ENCODE results near the gene TMEM258. TPM values are rescaled to one million over a fixed set of nuclear protein-coding genes. Genes with fewer than 3 reads are reported as not detected.

The TMEM258 gene
- polyA plus RNA-seq, 2 of the 4 experiments (the other 2 are of a cell fraction): 257 to 280 TPM

DNA sequence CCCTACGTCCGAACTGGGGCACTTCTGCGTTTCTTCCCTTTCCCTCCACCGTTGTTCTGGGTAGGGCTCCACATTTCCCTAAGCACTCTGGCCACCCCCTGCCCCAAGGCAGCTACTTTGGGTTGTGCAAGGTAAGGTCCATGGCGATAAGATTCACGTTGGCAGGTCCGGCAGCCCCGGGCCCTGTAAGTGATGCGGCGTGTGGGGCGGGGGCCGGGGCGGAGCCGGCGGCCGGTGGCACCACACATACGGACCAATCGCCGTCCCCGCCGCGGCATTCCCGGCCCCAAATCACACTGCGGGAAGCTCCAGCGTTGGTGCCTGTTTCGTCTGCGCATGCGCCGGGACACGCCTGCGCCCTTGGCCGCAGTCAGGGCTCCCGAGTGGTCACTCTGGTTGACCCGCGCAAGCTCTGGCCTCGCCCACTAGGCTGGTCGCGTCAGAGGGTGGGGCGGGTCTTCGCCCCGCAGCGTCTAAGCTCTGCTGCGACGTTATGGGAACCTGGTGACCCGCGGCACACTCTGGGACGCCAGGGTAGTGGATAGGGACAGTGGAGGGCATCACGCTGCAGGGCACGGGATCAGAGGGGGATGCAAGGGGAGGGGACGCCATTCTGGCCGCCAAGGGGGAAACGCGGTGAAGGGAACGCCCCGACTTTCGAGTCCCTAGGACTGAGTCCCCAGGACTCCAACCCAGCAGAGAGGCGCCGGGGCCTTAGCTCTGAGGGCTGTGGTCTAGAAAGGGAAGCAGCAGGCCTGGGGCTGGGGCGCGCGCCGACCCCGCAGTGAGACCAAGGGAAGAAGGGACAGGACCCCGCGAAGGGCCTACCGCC lies 22.8 kb upstream of the TMEM258 start:
- ChIA-PET POLR2A (interaction anchor here (0.6 to 6.0 kb wide), 16 partner anchors 8 to 1026 kb away, joined by 3 to 71 read pairs (median 6); partner anchors contain the start of genes C11orf98, CSKMT, FADS2 and FEN1), CTCF (interaction anchor here (0.6 to 10.5 kb wide), 23 partner anchors 8 to 774 kb away, joined by 3 to 145 read pairs (median 5); partner anchors contain the start of genes FADS2, FEN1 and TMEM258)
- peak; percentile 77 to 87 for ATAC-seq
- peak; percentile 96 to 99 for DNase-seq (ENCODE audit: low read depth in 1 of 2, low spot score in 1 of 2)
- 3% methylated on average over 33 of the region's 66 CpGs for WGBS (ENCODE audit: missing lambda C conversion rate)
- no peak for FAIRE-seq
- H3K4me2 ChIP-seq: peak overlapping the region; percentile 89
- H3K9me3 ChIP-seq: no peaks in the 10 kb centered on the region
- H3K4me3 ChIP-seq: peak overlapping the region; percentile 83
- H3K4me1 ChIP-seq: peaks cover 29% of the 10 kb centered on the region
- peak overlapping the region; percentile 98 to 99 for H3K27ac ChIP-seq
- TF ChIP-seq ESRRA (IDR thresholded peaks at IDR 0.05; ENCODE audit: borderline replicate concordance, low read length): no peak
- TF ChIP-seq FOSL2 (IDR thresholded peaks at IDR 0.05): no peak
- TF ChIP-seq FOSL2 (CRISPR knock-in tag; IDR thresholded peaks at IDR 0.05): no peak
- TF ChIP-seq ATOH8 (CRISPR knock-in tag; IDR thresholded peaks at IDR 0.05; ENCODE audit: low read depth): no peak
- TF ChIP-seq MAX (IDR thresholded peaks at IDR 0.05): peak; percentile 70; the same call in 1 of the 2 replicates
- no peak for TF ChIP-seq HES2 (IDR thresholded peaks at IDR 0.05)
- no peak for TF ChIP-seq NPAS2 (CRISPR knock-in tag; IDR thresholded peaks at IDR 0.05; ENCODE audit: borderline replicate concordance)
- TF ChIP-seq HMGXB4 (CRISPR knock-in tag; IDR thresholded peaks at IDR 0.05; ENCODE audit: borderline replicate concordance): no peak
- TF ChIP-seq, protein P1, sequence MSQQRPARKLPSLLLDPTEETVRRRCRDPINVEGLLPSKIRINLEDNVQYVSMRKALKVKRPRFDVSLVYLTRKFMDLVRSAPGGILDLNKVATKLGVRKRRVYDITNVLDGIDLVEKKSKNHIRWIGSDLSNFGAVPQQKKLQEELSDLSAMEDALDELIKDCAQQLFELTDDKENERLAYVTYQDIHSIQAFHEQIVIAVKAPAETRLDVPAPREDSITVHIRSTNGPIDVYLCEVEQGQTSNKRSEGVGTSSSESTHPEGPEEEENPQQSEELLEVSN (IDR thresholded peaks at IDR 0.05; ENCODE audit: borderline replicate concordance, low read depth): no peak
- no peak for TF ChIP-seq RARB (CRISPR knock-in tag; IDR thresholded peaks at IDR 0.05)
- TF ChIP-seq TP53 (CRISPR knock-in tag; IDR thresholded peaks at IDR 0.05): no peak
- TF ChIP-seq POLR2A (IDR thresholded peaks at IDR 0.05; ENCODE audit: low read length): peak; percentile 93
- no peak for TF ChIP-seq RFX5 (IDR thresholded peaks at IDR 0.05)
- peak; percentile 67 for TF ChIP-seq PBX3 (IDR thresholded peaks at IDR 0.05)
- no peak for TF ChIP-seq CBX8 (IDR thresholded peaks at IDR 0.05)
- no peak for TF ChIP-seq MYC (IDR thresholded peaks at IDR 0.05; ENCODE audit: borderline replicate concordance, low read length)
- peak; percentile 85; the same call in 1 of the 2 replicates for TF ChIP-seq HOXA7 (CRISPR knock-in tag; IDR thresholded peaks at IDR 0.05)
- TF ChIP-seq MAZ (IDR thresholded peaks at IDR 0.05; ENCODE audit: borderline replicate concordance, low read depth, low read length): 0 out of 2 replicates have a peak, but pooled peaks have one; percentile 47
- TF ChIP-seq RAD21 (conservative IDR thresholded peaks at IDR 0.05 in 1 of 2, IDR thresholded peaks at IDR 0.05 in 1 of 2): no peak
- no peak for TF ChIP-seq EHF (CRISPR knock-in tag; IDR thresholded peaks at IDR 0.05)
- no peak for TF ChIP-seq EHMT2 (IDR thresholded peaks at IDR 0.05; ENCODE audit: low read depth)
- no peak for TF ChIP-seq RCOR1 (IDR thresholded peaks at IDR 0.05; ENCODE audit: low read depth, low read length)
- TF ChIP-seq FOSB (CRISPR knock-in tag; IDR thresholded peaks at IDR 0.05): no peak
- no peak for TF ChIP-seq ELK1 (IDR thresholded peaks at IDR 0.05; ENCODE audit: low read depth, low read length)
- TF ChIP-seq, protein P2, sequence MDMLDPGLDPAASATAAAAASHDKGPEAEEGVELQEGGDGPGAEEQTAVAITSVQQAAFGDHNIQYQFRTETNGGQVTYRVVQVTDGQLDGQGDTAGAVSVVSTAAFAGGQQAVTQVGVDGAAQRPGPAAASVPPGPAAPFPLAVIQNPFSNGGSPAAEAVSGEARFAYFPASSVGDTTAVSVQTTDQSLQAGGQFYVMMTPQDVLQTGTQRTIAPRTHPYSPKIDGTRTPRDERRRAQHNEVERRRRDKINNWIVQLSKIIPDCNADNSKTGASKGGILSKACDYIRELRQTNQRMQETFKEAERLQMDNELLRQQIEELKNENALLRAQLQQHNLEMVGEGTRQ (IDR thresholded peaks at IDR 0.05): no peak
- no peak; the same call in 1 of the 2 replicates for TF ChIP-seq PHF8 (IDR thresholded peaks at IDR 0.05; ENCODE audit: borderline replicate concordance, low read depth)
- TF ChIP-seq JUNB (IDR thresholded peaks at IDR 0.05): no peak
- no peak for TF ChIP-seq NFE2L2 (conservative IDR thresholded peaks at IDR 0.05; ENCODE audit: low read length)
- peak; percentile 44; the same call in 1 of the 2 replicates for TF ChIP-seq GATA3 (IDR thresholded peaks at IDR 0.05; ENCODE audit: borderline replicate concordance)
- no peak for TF ChIP-seq HDAC2 (IDR thresholded peaks at IDR 0.05)
- no peak for TF ChIP-seq ZNF302 (CRISPR knock-in tag; IDR thresholded peaks at IDR 0.05)
- TF ChIP-seq EP300 (IDR thresholded peaks at IDR 0.05): no peak
- peak in 1 of 2 experiments; percentile 18; a peak in 1 of 4 replicates for TF ChIP-seq CEBPB (IDR thresholded peaks at IDR 0.05)
- no peak for TF ChIP-seq CHD2 (IDR thresholded peaks at IDR 0.05; ENCODE audit: low read length, partially characterized antibody)
- no peak for TF ChIP-seq HOXB13 (CRISPR knock-in tag; IDR thresholded peaks at IDR 0.05; ENCODE audit: low read depth)

Measured in A549 (cell line).